HG03139 (cell line): Measurements from ENCODE around the gene ERBIN.
"Not testable (repeated sequence)": the region's sequence is repeated elsewhere in the genome, so short reads cannot be mapped to it uniquely, and the experiment has no call there.

Source experiments
- ATAC-seq: cut with Tn5 transposase; IDR thresholded peaks from one replicate; pipeline ENCODE4 v1.9.1; 2021; ENCODE audit not compliant: unreplicated experiment

The ERBIN gene

DNA sequence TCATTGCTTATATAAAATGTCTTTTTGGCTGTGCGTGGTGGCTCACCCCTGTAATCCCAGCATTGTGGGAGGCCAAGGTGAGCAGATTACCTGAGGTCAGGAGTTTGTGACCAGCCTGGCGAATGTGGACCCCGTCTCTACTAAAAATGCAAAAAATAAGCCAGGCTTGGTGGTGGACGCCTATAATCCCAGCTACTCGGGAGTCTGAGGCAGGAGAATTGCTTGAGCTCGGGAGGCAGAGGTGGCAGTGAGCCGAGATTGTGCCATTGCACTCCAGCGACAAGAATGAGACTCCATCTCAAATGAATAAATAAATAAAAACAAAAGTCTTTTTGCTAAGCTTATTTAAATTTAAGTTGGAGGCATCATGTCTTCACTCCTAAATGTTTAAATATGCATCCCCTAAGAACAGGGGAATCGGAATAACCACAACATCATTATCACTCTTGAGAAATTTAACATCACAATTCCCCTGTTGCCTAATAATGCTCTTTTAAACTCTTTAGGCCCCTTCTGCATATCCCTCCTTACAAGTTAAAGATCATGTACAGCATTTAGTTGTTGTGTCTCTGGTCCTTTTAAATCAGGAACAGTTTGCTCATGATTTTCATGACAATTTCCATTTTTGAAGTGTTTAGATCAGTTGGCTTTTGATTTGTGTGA lies 72.8 kb downstream of the ERBIN start:
- ATAC-seq = no peak

DNA sequence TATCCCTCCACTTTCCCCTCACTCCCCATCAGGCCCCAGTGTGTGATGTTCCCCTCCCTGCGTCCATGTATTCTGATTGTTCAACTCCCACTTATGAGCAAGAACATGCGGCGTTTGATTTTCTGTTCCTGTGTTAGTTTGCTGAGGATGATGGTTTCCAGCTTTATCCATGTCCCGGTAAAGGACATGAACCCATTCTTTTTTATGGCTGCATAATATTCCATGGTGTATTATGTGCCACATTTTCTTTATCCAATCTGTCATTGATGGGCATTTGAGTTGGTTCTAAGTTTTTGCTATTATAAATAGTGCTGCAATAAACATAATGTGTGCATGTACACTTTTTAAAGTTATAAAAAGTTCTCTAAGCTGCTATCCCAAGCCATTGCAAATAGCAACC lies 75.6 kb downstream of the ERBIN start:
- no peak for ATAC-seq

GRCh38 chr5:66002415-66002814 lies 76.0 kb downstream of the ERBIN start:
- no peak for ATAC-seq

DNA sequence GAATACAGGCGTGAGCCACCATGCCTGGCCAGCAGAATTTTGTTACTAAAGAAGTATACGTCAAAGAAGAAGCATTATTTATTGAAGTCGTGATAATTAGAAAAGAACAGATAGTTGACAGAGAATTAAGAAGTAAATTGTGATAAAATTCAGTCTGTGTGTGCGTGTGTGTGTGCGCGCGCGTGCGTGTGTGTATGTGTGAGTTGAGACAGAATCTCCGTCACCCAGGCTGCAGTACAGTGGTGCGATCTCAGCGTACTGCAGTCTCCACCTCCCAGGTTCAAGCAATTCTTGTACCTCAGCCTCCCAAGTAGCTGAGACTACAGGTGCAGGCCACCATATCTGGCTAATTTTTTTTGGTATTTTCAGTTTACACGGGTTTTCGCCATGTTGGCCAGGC lies 77.8 kb downstream of the ERBIN start:
- no peak for ATAC-seq

GRCh38 chr5:66009277-66009676 lies 82.9 kb downstream of the ERBIN start:
- no peak for ATAC-seq

DNA sequence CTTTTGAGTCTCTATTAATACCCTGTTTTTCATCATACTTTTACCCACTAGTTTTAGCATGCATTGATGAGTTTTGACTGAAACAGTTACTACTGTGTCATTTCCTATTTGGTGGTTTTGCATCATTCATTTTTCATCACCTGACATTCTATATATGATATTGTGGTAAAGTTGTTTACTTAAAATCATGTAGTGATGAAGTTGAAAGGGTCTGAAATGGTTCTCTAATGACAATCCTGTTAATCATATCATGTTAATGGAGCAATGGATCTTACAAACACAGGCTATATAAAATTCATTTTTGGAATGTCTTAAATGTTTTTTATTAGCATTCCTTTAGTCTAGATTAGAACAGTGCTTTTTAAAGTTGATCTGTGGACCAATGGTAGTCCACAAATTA lies 84.1 kb downstream of the ERBIN start:
- ATAC-seq = no peak

DNA sequence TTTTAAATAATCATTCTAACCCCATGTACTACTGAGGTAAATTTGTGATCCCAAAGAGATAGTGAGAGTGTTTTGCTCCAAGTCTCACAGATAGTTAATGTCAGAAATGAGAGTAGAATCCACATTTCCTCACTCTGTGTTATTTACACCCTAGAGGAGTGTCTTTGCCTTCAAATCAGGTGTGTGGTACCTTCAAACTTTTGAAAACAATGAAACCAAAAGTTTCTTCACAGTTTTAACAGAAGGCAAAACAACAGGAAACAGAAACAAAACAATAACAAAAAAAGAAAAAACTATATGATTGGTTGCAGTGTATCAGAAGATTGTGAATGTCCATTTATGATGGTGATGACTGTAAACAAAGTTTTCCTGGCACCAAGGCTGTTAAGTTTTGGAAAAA lies 85.9 kb downstream of the ERBIN start:
- no peak for ATAC-seq

DNA sequence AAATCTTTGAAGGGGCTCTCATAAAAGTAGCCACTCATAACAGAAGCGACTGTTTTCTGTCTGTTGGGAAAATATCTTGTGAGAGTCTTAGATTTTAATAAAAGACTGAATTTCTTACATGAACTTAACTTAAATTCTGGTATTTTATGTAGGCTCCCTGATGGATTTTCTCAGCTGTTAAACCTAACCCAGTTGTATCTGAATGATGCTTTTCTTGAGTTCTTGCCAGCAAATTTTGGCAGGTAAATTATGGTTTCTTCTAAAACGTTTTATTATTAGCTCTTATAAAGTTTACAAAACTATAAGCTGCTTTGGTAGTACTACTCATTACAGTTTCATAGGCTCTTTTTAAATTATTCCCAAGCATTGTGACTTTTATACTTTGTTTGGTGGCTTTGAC lies 87.0 kb downstream of the ERBIN start:
- no peak for ATAC-seq

- no peak for ATAC-seq
Observed at GRCh38 chr5:66013906-66014305, 87.5 kb downstream of the ERBIN start.

DNA sequence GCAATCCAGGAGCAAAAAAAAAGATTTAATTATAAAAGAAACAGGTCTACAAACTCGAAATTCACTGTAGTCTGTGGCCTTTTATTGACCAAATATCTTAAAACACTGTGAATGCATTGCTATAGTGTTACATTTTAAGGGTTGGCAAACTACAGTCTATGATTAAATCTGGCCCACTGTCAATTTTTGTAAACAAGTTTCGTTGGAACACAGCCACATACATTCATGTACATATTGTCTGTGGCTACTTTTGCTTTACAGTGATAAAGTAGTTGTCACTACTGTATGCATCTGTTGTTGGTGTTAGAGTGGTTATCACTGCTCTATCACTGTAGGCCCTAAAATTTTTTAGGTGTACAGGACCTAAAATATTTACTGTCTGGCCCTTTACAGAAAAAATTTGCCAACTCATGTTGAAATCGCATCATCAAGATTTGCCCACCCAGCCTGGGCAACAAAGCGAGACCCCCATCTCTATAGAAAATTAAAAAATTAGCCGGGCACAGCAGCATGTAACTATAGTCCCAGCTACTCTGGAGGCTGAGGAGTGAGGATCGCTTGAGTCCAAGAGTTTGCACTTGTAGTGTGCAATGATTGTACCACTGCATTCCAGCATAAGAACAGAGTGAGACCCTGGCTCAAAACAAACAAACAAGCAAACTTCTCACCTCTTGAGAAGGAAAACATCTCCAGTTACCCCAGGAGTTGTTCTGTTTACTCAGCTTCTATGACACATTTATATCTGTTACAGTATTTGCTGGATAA lies 89.0 kb downstream of the ERBIN start:
- ATAC-seq = no peak

DNA sequence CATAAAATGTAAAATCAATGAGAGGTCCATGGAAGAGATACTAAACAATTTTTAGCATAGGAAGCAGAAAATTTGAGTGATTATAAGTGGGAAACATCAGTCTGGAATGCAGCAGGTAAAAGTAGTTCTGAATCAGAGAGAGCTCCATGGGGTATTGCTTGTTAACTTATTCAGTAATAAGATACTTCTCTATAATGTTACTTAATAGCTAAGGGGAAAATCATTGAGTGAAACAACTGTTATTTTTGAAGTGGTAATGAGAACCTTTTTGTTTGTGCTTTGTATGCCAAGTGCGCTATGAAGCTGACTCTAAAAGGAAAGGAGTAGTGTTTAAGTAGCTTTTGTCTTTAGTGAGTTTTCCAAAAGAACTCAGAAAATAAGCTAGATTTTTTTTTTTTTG lies 95.2 kb downstream of the ERBIN start:
- no peak for ATAC-seq

DNA sequence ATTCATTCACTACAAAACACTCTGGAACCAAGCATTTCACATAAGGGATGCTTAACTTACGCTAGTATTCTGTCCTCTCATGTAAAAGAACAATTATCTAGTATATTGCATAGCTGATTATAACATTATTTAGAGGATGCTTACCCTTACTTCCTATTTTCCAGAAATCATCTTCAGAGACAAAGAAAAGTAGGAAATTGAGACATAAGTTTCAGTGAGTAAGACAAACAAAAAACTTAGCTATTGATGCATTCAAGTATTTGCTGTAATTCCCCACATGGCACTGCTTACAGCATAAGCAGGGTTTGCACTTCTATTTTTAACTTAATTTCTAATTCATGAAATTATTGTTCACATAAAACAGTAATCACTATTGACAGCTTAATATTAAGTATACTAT lies 112.9 kb downstream of the ERBIN start:
- no peak for ATAC-seq

DNA sequence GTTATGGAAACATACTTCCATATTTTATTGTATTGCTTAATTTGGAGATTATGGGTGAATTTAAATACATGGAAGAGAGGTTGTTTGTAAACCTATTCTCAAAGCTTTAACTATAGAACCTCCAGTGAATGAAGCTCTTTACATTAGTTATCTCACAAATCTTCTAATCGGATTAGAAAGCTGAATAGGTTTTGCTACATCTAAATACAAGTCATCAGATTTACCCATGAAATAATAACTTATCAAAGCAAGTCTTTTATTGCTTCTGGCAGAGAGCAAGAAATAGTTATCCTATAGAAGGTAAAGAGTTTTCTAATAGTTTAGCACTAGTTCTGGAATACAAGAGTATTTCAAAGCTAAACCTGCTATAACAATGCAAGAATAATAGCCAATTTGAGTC lies 113.3 kb downstream of the ERBIN start:
- no peak for ATAC-seq

DNA sequence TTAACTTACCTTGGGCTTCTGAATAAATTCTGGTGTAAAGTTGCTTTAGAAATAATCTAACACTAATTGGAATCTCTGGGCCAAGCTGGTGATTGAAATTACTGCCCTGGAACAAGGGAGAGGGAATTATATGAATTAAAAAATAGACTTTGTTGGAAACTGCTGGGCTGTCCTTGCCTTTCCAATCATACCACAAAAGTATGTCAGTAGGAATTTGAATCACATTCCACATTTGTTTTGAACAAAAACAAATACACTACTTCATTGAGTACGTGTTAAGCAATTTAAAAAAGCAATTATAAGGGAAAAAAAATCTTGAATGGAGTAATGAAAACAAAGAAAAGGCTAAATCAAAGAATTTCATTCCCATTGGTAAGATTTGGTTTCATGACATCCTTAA lies 115.3 kb downstream of the ERBIN start:
- no peak for ATAC-seq

DNA sequence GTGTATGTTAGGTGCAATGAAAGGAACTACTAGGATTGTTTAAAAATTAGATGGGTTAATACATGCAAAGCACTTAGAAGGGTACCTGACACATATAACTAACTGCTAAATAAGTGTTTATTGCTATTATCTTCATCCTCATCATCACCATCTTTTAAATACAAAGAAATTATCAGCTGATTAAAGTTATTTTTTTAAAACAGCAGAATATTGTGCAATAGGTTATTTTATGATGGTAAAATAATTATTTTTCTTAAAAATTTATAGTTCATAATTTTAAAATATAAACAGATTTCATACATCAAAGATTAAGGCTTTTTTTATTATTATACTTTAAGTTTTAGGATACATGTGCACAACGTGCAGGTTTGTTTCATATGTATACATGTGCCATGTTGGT lies 130.9 kb downstream of the ERBIN start:
- ATAC-seq = no peak

- not testable (repeated sequence) for ATAC-seq
Observed at GRCh38 chr5:66061320-66061719, 134.9 kb downstream of the ERBIN start.

GRCh38 chr5:66063061-66063460 lies 136.7 kb downstream of the ERBIN start:
- not testable (repeated sequence) for ATAC-seq

DNA sequence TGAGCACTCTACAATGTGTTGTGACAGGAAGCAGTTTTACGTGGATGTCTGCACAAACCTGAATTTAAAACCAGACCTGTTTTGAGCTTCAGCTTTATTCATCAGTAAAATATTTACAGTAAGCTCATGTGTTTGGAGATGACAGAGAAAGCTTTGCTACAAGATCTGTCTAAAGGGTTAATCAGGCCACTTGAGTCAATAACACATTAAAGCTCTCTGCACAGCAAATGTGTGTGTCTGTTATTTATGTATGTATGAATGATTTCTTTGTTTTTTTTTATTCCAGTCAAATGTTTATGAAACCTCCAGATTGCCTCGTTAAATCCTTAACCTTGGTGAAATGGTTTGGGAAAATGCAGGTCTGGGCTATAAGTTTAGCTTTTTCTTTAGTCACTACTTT lies 140.5 kb downstream of the ERBIN start:
- no peak for ATAC-seq

GRCh38 chr5:66072031-66072430 lies 145.7 kb downstream of the ERBIN start:
- ATAC-seq = no peak

DNA sequence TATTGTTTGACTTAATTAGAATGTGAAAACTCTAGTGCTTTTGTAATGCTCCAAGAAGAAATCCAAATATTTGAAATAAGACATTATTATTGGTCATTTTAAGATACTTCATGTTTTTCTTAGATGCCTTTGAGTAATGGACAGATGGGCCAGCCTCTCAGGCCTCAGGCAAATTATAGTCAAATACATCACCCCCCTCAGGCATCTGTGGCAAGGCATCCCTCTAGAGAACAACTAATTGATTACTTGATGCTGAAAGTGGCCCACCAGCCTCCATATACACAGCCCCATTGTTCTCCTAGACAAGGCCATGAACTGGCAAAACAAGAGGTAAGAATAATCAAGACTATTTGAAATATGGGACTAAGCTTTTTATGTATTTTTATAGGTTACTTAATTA lies 148.5 kb downstream of the ERBIN start:
- no peak for ATAC-seq

GRCh38 chr5:66080664-66081063 lies 154.3 kb downstream of the ERBIN start:
- ATAC-seq = no peak

DNA sequence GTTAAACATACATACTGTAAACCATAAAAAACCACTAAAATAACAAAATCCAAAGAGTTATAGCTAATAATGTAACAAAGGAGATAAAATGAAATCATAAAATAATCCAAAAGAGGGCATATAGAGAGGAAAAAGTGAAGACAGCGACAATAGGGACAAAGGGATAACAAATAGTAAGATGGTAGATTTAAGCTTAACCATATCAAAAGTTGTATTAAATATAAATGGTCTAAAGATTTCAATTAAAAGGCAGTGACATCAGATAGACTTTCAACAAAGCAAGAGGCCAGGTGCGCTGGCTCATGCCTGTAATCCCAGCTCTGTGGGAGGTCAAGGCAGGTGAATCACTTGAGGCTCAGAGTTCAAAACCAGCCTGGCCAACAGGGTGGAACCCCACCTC lies 163.0 kb downstream of the ERBIN start:
- ATAC-seq = no peak

DNA sequence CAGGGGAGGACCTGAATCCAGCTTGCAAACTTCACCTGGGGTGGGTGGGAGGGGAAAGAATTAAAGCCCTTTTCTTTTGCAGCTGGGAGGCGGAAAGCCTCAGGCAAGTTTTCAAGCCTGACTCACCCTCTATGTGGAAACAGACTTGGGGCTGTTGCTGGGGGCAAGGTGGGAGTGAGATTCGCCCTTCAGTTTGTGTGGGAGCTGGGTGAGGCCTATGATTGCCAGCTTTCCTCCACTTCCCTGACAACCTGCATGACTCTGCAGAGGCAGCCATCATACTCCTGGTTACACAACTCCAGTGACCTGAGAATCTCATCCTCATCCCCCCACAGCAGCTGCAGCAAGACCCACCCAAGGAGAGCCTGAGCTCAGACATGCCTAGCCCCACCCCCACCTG lies 174.5 kb downstream of the ERBIN start:
- no peak for ATAC-seq
